ENCODE measurements around the gene ATP9B. TPM values are rescaled to one million over a fixed set of nuclear protein-coding genes. Genes with fewer than 3 reads are reported as not detected.

ATP9B gene
- total RNA-seq, 1 experiment from 2014 or later: 44.4 TPM

DNA sequence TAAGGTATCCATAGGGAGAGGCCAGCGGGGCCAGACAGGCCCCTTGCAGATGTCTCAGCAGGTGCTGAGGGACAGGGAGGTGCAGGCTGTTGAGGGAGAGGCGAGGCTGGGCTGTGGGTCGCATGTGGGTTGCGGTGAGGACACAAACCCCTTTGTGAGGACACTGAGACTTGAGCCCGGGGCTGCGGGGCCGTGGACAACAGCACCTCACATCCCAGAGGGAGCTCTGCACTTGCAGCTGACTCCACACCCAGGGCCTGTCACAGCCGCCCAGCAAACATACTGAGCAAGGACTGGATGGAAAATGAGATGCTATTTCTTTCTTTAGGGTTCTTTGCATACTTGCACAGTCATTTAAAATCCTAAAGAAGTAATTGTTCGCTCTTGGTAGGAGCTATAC, 231.2 kb downstream of the ATP9B start:
- ATAC-seq (no peak), DNase-seq (ENCODE audit: low read depth, low spot score) (no peak)
- no TSS peak for BruUV-seq (replicated peaks)
- intact Hi-C loops (cut with micrococcal nuclease; ENCODE audit: unreplicated experiment): no loop called here
- H3K27ac ChIP-seq (ENCODE audit: low read length): no peak overlapping the region
- TF ChIP-seq, protein P1, sequence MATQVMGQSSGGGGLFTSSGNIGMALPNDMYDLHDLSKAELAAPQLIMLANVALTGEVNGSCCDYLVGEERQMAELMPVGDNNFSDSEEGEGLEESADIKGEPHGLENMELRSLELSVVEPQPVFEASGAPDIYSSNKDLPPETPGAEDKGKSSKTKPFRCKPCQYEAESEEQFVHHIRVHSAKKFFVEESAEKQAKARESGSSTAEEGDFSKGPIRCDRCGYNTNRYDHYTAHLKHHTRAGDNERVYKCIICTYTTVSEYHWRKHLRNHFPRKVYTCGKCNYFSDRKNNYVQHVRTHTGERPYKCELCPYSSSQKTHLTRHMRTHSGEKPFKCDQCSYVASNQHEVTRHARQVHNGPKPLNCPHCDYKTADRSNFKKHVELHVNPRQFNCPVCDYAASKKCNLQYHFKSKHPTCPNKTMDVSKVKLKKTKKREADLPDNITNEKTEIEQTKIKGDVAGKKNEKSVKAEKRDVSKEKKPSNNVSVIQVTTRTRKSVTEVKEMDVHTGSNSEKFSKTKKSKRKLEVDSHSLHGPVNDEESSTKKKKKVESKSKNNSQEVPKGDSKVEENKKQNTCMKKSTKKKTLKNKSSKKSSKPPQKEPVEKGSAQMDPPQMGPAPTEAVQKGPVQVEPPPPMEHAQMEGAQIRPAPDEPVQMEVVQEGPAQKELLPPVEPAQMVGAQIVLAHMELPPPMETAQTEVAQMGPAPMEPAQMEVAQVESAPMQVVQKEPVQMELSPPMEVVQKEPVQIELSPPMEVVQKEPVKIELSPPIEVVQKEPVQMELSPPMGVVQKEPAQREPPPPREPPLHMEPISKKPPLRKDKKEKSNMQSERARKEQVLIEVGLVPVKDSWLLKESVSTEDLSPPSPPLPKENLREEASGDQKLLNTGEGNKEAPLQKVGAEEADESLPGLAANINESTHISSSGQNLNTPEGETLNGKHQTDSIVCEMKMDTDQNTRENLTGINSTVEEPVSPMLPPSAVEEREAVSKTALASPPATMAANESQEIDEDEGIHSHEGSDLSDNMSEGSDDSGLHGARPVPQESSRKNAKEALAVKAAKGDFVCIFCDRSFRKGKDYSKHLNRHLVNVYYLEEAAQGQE (IDR thresholded peaks at IDR 0.05; ENCODE audit: insufficient read depth in 1 of 2, low read depth in 2 of 2, low read length in 1 of 2): no peak
- TF ChIP-seq, protein P2, sequence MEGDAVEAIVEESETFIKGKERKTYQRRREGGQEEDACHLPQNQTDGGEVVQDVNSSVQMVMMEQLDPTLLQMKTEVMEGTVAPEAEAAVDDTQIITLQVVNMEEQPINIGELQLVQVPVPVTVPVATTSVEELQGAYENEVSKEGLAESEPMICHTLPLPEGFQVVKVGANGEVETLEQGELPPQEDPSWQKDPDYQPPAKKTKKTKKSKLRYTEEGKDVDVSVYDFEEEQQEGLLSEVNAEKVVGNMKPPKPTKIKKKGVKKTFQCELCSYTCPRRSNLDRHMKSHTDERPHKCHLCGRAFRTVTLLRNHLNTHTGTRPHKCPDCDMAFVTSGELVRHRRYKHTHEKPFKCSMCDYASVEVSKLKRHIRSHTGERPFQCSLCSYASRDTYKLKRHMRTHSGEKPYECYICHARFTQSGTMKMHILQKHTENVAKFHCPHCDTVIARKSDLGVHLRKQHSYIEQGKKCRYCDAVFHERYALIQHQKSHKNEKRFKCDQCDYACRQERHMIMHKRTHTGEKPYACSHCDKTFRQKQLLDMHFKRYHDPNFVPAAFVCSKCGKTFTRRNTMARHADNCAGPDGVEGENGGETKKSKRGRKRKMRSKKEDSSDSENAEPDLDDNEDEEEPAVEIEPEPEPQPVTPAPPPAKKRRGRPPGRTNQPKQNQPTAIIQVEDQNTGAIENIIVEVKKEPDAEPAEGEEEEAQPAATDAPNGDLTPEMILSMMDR (IDR thresholded peaks at IDR 0.05): no peak
- TF ChIP-seq POLR2AphosphoS5 (IDR thresholded peaks at IDR 0.05; ENCODE audit: low read depth, low read length) (no peak), TCF7L2 (IDR thresholded peaks at IDR 0.05; ENCODE audit: low read depth, low read length) (no peak), SIN3A (IDR thresholded peaks at IDR 0.05; ENCODE audit: borderline replicate concordance, insufficient read depth, low read depth, low read length) (no peak)
- in situ Hi-C loops (cut with HindIII; ENCODE audit: low pct_unique_long_range_greater_than_20kb, low sequenced_read_pairs): no loop called here
- peaks cover 3% of the 10 kb centered on the region for H3K36me3 ChIP-seq (ENCODE audit: control insufficient read depth, insufficient read depth, low read length)
- CTCF ChIA-PET: no interaction called here
- no peak overlapping the region for H3K4me3 ChIP-seq (ENCODE audit: low read depth in 2 of 2, low read length in 2 of 2)
- POLR2A ChIA-PET: no interaction called here
- no peaks in the 10 kb centered on the region for H3K27me3 ChIP-seq (ENCODE audit: control insufficient read depth, insufficient read depth, low read length)
- H3K4me1 ChIP-seq (ENCODE audit: control insufficient read depth, insufficient read depth, low read length): no peaks in the 10 kb centered on the region
- no peaks in the 10 kb centered on the region for H3K9me3 ChIP-seq (ENCODE audit: control insufficient read depth, insufficient read depth, low read depth, low read length)

DNA sequence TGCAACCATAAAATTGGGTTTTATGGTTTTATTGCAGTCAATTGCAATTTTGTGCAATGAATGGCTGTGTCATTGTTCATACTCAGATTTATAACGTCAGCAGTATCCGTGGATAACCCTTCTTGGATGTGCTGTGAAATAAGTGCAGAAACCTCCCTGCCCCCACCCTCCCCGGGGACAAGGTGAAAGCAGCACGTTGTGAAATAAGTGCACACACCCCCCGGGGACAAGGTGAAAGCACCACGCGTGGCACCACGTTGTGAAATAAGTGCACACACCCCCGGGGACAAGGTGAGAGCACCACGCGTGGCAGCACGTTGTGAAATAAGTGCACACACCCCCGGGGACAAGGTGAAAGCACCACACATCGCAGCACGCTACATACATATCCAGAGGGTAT, 232.9 kb downstream of the ATP9B start:
- Histone ChIP-seq H3K36me3 (ENCODE audit: control insufficient read depth, insufficient read depth, low read length) (peaks cover 3% of the 10 kb centered on the region), H3K4me1 (ENCODE audit: control insufficient read depth, insufficient read depth, low read length) (no peaks in the 10 kb centered on the region), H3K27ac (ENCODE audit: low read length) (no peak overlapping the region), H3K4me3 (ENCODE audit: low read depth in 2 of 2, low read length in 2 of 2) (no peak overlapping the region), H3K27me3 (ENCODE audit: control insufficient read depth, insufficient read depth, low read length) (no peaks in the 10 kb centered on the region), H3K9me3 (ENCODE audit: control insufficient read depth, insufficient read depth, low read depth, low read length) (no peaks in the 10 kb centered on the region)
- no peak for DNase-seq (ENCODE audit: low read depth, low spot score)
- intact Hi-C loops (cut with micrococcal nuclease; ENCODE audit: unreplicated experiment) (no loop called here), in situ Hi-C loops (cut with HindIII; ENCODE audit: low pct_unique_long_range_greater_than_20kb, low sequenced_read_pairs) (no loop called here)
- ChIA-PET POLR2A (no interaction called here), CTCF (no interaction called here)
- TF ChIP-seq POLR2AphosphoS5 (IDR thresholded peaks at IDR 0.05; ENCODE audit: low read depth, low read length) (no peak), SIN3A (IDR thresholded peaks at IDR 0.05; ENCODE audit: borderline replicate concordance, insufficient read depth, low read depth, low read length) (no peak), TCF7L2 (IDR thresholded peaks at IDR 0.05; ENCODE audit: low read depth, low read length) (no peak)
- TF ChIP-seq, protein P2 (IDR thresholded peaks at IDR 0.05): no peak
- TF ChIP-seq, protein P1 (IDR thresholded peaks at IDR 0.05; ENCODE audit: insufficient read depth in 1 of 2, low read depth in 2 of 2, low read length in 1 of 2): no peak
- no peak for ATAC-seq
- no TSS peak for BruUV-seq (replicated peaks)

Data from Panc1 (cell line).